BLaER1 treated with 17β-estradiol and CSF1 and Interleukin-3, amounts not matched to agents 10 nM and 100 nM (cell line): ENCODE results near the gene NDST4.

Experiments
- H3K27ac ChIP-seq, 11 experiments: shearing (Covaris generic); formaldehyde crosslinking; 2 replicates each; pipeline ENCODE4 v1.8.1; 2022
- H3K27me3 ChIP-seq, 11 experiments: shearing (Covaris generic); formaldehyde crosslinking; 2 replicates each; pipeline ENCODE4 v1.8.1; 2022
- H3K36me3 ChIP-seq, 11 experiments: shearing (Covaris generic); formaldehyde crosslinking; 2 replicates each; pipeline ENCODE4 v1.8.1; 2022
- H3K4me1 ChIP-seq, 10 experiments: shearing (Covaris generic); formaldehyde crosslinking; 2 replicates each; pipeline ENCODE4 v1.8.1; 2022
- H3K4me2 ChIP-seq, 11 experiments: shearing (Covaris generic); formaldehyde crosslinking; 2 replicates each; pipeline ENCODE4 v1.8.1; 2022
- H3K4me3 ChIP-seq, 10 experiments: shearing (Covaris generic); formaldehyde crosslinking; 2 replicates each; pipeline ENCODE4 v1.8.1; 2022
- H3K9ac ChIP-seq, 11 experiments: shearing (Covaris generic); formaldehyde crosslinking; 2 replicates each; pipeline ENCODE4 v1.8.1; 2022
- H3K9me3 ChIP-seq, 11 experiments: shearing (Covaris generic); formaldehyde crosslinking; replicated peaks in 1 of 11; 2 replicates each; pipeline ENCODE4 v1.8.1; 2022
- H4K20me1 ChIP-seq, 11 experiments: shearing (Covaris generic); formaldehyde crosslinking; 2 replicates each; pipeline ENCODE4 v1.8.1; 2022
- Cebpa-rat ChIP-seq, 11 experiments: shearing (Covaris generic); IDR thresholded peaks; 2 replicates each; pipeline ENCODE4 v1.8.1; 2022

Gene NDST4

GRCh38 chr4:114886761-114887160 lies 226.7 kb downstream of the NDST4 start:
- no peak overlapping the region for H3K27ac ChIP-seq
- TF ChIP-seq Cebpa-rat (IDR thresholded peaks at IDR 0.05) = no peak
- H3K4me2 ChIP-seq = no peak overlapping the region
- no peaks in the 10 kb centered on the region for H3K36me3 ChIP-seq
- H3K4me1 ChIP-seq = peaks cover 0 to 11% (median 0%) of the 10 kb centered on the region in 10 experiments; a peak in 4 of 20 replicates
- no peaks in the 10 kb centered on the region for H3K9me3 ChIP-seq
- H3K4me3 ChIP-seq = no peak overlapping the region
- no peaks in the 10 kb centered on the region for H4K20me1 ChIP-seq
- H3K9ac ChIP-seq = no peak overlapping the region
- H3K27me3 ChIP-seq = no peaks in the 10 kb centered on the region

GRCh38 chr4:114883641-114884040 lies 229.8 kb downstream of the NDST4 start:
- Histone ChIP-seq H3K9ac (no peak overlapping the region), H3K36me3 (no peaks in the 10 kb centered on the region), H3K4me2 (no peak overlapping the region), H3K4me3 (no peak overlapping the region), H3K27me3 (no peaks in the 10 kb centered on the region), H3K9me3 (no peaks in the 10 kb centered on the region), H4K20me1 (no peaks in the 10 kb centered on the region), H3K4me1 (no peaks in the 10 kb centered on the region), H3K27ac (no peak overlapping the region)
- TF ChIP-seq Cebpa-rat (IDR thresholded peaks at IDR 0.05) = no peak

- Histone ChIP-seq H3K36me3 (no peaks in the 10 kb centered on the region), H4K20me1 (no peaks in the 10 kb centered on the region), H3K9me3 (no peaks in the 10 kb centered on the region), H3K4me3 (no peak overlapping the region), H3K27ac (no peak overlapping the region), H3K4me1 (no peaks in the 10 kb centered on the region), H3K9ac (no peak overlapping the region), H3K27me3 (no peaks in the 10 kb centered on the region), H3K4me2 (no peak overlapping the region)
- no peak for TF ChIP-seq Cebpa-rat (IDR thresholded peaks at IDR 0.05)
These were observed 233.3 kb downstream of the NDST4 start for GRCh38 chr4:114879916-114880669.

GRCh38 chr4:114875630-114876029 lies 237.8 kb downstream of the NDST4 start:
- H3K4me3 ChIP-seq = no peak overlapping the region
- H4K20me1 ChIP-seq = no peaks in the 10 kb centered on the region
- no peaks in the 10 kb centered on the region for H3K4me1 ChIP-seq
- no peaks in the 10 kb centered on the region for H3K9me3 ChIP-seq
- H3K27me3 ChIP-seq = no peaks in the 10 kb centered on the region
- no peak overlapping the region for H3K27ac ChIP-seq
- no peak overlapping the region for H3K4me2 ChIP-seq
- no peaks in the 10 kb centered on the region for H3K36me3 ChIP-seq
- no peak overlapping the region for H3K9ac ChIP-seq
- TF ChIP-seq Cebpa-rat (IDR thresholded peaks at IDR 0.05) = no peak

- no peak for TF ChIP-seq Cebpa-rat (IDR thresholded peaks at IDR 0.05)
- Histone ChIP-seq H3K4me1 (no peaks in the 10 kb centered on the region), H4K20me1 (no peaks in the 10 kb centered on the region), H3K9ac (no peak overlapping the region), H3K4me3 (no peak overlapping the region), H3K27me3 (no peaks in the 10 kb centered on the region), H3K36me3 (no peaks in the 10 kb centered on the region), H3K9me3 (no peaks in the 10 kb centered on the region), H3K4me2 (no peak overlapping the region), H3K27ac (no peak overlapping the region)
These were observed 239.1 kb downstream of the NDST4 start for GRCh38 chr4:114874321-114874720.

GRCh38 chr4:114870987-114871386 lies 242.4 kb downstream of the NDST4 start:
- no peak overlapping the region for H3K9ac ChIP-seq
- H4K20me1 ChIP-seq = no peaks in the 10 kb centered on the region
- no peak overlapping the region for H3K4me2 ChIP-seq
- no peak overlapping the region for H3K27ac ChIP-seq
- no peaks in the 10 kb centered on the region for H3K9me3 ChIP-seq
- H3K27me3 ChIP-seq = no peaks in the 10 kb centered on the region
- peaks cover 0 to 8% (median 0%) of the 10 kb centered on the region in 10 experiments; a peak in 1 of 20 replicates for H3K4me1 ChIP-seq
- no peak overlapping the region for H3K4me3 ChIP-seq
- H3K36me3 ChIP-seq = no peaks in the 10 kb centered on the region
- TF ChIP-seq Cebpa-rat (IDR thresholded peaks at IDR 0.05) = no peak

- H3K27ac ChIP-seq = no peak overlapping the region
These were observed 246.3 kb downstream of the NDST4 start for GRCh38 chr4:114866901-114867670.

GRCh38 chr4:114864060-114864459 lies 249.4 kb downstream of the NDST4 start:
- Histone ChIP-seq H3K36me3 (no peaks in the 10 kb centered on the region), H3K27me3 (no peaks in the 10 kb centered on the region), H3K4me2 (no peak overlapping the region), H3K4me3 (no peak overlapping the region), H3K9ac (no peak overlapping the region), H3K4me1 (peaks cover 0 to 8% (median 0%) of the 10 kb centered on the region in 10 experiments; a peak in 2 of 20 replicates), H3K9me3 (no peaks in the 10 kb centered on the region), H4K20me1 (no peaks in the 10 kb centered on the region), H3K27ac (no peak overlapping the region)
- TF ChIP-seq Cebpa-rat (IDR thresholded peaks at IDR 0.05) = no peak

More at GRCh38 chr4:114866901-114867670, 246.3 kb downstream of the NDST4 start:
- Histone ChIP-seq H3K36me3 (no peaks in the 10 kb centered on the region), H3K4me2 (no peak overlapping the region), H3K9me3 (no peaks in the 10 kb centered on the region), H4K20me1 (no peaks in the 10 kb centered on the region), H3K4me3 (no peak overlapping the region), H3K9ac (no peak overlapping the region), H3K4me1 (peaks cover 0 to 8% (median 0%) of the 10 kb centered on the region in 10 experiments; a peak in 2 of 20 replicates), H3K27me3 (no peaks in the 10 kb centered on the region)
- no peak for TF ChIP-seq Cebpa-rat (IDR thresholded peaks at IDR 0.05)

GRCh38 chr4:114860786-114861185 lies 252.6 kb downstream of the NDST4 start:
- no peak overlapping the region for H3K27ac ChIP-seq
- H3K9me3 ChIP-seq = no peaks in the 10 kb centered on the region
- TF ChIP-seq Cebpa-rat (IDR thresholded peaks at IDR 0.05) = no peak
- H3K9ac ChIP-seq = no peak overlapping the region
- no peaks in the 10 kb centered on the region for H3K36me3 ChIP-seq
- H4K20me1 ChIP-seq = no peaks in the 10 kb centered on the region
- H3K4me1 ChIP-seq = no peaks in the 10 kb centered on the region; a peak in 1 of 20 replicates
- H3K4me2 ChIP-seq = no peak overlapping the region
- H3K4me3 ChIP-seq = no peak overlapping the region
- H3K27me3 ChIP-seq = no peaks in the 10 kb centered on the region
